Lower leg skin (tissue), 4 donors: Measurements from ENCODE around the gene FEM1A. TPM values are rescaled to one million over a fixed set of nuclear protein-coding genes. Genes with fewer than 3 reads are reported as not detected.

Experiments
- DNase-seq, 2 donors: peaks; one replicate each; pipeline ENCODE4 v3.0.0-alpha.2; 2019; ENCODE audit warnings: low spot score in 2 of 2
- H3K4me3 ChIP-seq: fragments of 200-600 bp; sonication (generic); 2 replicates; pipeline ENCODE4 v1.5.1; 2017; ENCODE audit warnings: mild to moderate bottlenecking, low read depth; ENCODE audit not compliant: poor library complexity, severe bottlenecking
- CTCF ChIP-seq, 3 donors: fragments of 450-650 bp; IDR thresholded peaks; one replicate each; pipeline ENCODE4 v1.5.1; 2016; ENCODE audit warnings: antibody characterized with exemption in 3 of 3, mild to moderate bottlenecking in 3 of 3, moderate library complexity in 2 of 3
- POLR2A ChIP-seq, 2 donors: fragments of 450-650 bp; IDR thresholded peaks; one replicate each; pipeline ENCODE4 v1.6.1; 2016 to 2017; ENCODE audit warnings: antibody characterized with exemption in 2 of 2, mild to moderate bottlenecking in 1 of 2, moderate library complexity in 1 of 2
- WGBS, 2 donors: methylation state at CpG; one replicate each; pipeline ENCODE4 v1.1.5; 2018; 5-methylcytosine and 5-hydroxymethylcytosine counted together
- intact Hi-C: fragments of 100-400 bp; cut with DNase I; formaldehyde crosslinking; loops from one replicate; pipeline ENCODE4 v1.15.0; 2023; ENCODE audit warnings: low total_unique reads
- microRNA-seq, 2 donors: library from miRNA; unstranded; fragments of <30 nt; microRNA quantifications; one replicate each; pipeline ENCODE4, GENCODE V29; 2016; ENCODE audit warnings: borderline replicate concordance in 2 of 2, borderline number of aligned reads in 1 of 2
- total RNA-seq, 4 donors: library from RNA; depleted of rRNA; stranded (reverse); fragments of >200 nt; gene quantifications; one replicate each; pipeline ENCODE4 v1.1.0, GENCODE V29; 2016

FEM1A gene
- total RNA-seq, 4 donors from 2014 or later, result 46.4 to 55.3 (median 49.9) TPM

GRCh38 chr19:4847190-4847973 is 55.8 kb downstream of the FEM1A start:
- H3K4me3 ChIP-seq, result no peak overlapping the region
- TF ChIP-seq POLR2A (IDR thresholded peaks at IDR 0.05) (no peak), CTCF (IDR thresholded peaks at IDR 0.05) (no peak)
- intact Hi-C loops, result no loop called here
- no peak for DNase-seq
- 96 to 97% methylated on average over 23 of the region's 23 CpGs for WGBS, 2 donors

DNA sequence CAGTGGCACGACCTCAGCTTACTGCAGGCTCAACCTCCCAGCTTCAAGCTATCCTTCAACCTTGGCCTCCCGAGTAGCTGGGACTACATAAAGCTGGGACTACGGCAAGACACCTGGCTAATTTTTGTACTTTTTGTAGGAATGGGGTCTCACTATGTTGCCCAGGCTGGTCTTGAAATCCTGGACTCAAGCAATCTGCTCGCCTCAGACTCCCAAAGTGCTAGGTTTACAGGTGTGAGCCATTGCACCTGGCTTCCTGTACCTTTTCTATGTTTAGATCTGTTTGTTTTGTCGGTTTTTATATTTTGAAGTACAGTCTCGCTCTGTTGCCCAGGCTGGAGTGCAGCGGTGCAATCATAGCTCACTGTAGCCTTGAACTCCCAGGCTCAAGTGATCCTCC is 57.5 kb downstream of the FEM1A start:
- intact Hi-C loops, result no loop called here
- WGBS, 2 donors, result 94 to 96% methylated on average over 7 of the region's 7 CpGs
- DNase-seq, result no peak
- TF ChIP-seq CTCF (IDR thresholded peaks at IDR 0.05) (no peak), POLR2A (IDR thresholded peaks at IDR 0.05) (no peak)
- H3K4me3 ChIP-seq, result no peak overlapping the region

Small RNAs within 50 kb of the gene (microRNA-seq; reads per million reads assigned to microRNA genes)
- 0 reads per million in 2 donors for gene MIR7-3

Other genes with a start within 250 kb of the FEM1A start
- 1 to 10 TPM; 3.3 to 6.0 (median 3.6) TPM for gene SEMA6B, start 232.1 kb upstream of the FEM1A start, total RNA-seq
- gene TNFAIP8L1, start 152.2 kb upstream of the FEM1A start, total RNA-seq, result 10 to 100 TPM in 1 of 4 donors, 1 to 10 TPM in 3; 3.1 to 11.6 (median 7.0) TPM
- gene MYDGF, start 121.4 kb upstream of the FEM1A start, total RNA-seq, result 10 to 100 TPM; 25.9 to 56.0 (median 29.6) TPM
- gene DPP9, start 67.9 kb upstream of the FEM1A start, total RNA-seq, result 100 to 1,000 TPM in 1 of 4 donors, 10 to 100 TPM in 3; 76.7 to 125 (median 86.6) TPM
- 10 to 100 TPM in 3 of 4 donors, 1 to 10 TPM in 1; 8.0 to 34.4 (median 15.3) TPM for gene TICAM1, start 40.0 kb downstream of the FEM1A start, total RNA-seq
- gene PLIN3, start 75.9 kb downstream of the FEM1A start, total RNA-seq, result 10 to 100 TPM; 59.6 to 92.3 (median 68.5) TPM
- 1 to 10 TPM in 1 of 4 donors, not detected in 3; 1.4 TPM for gene ARRDC5, start 111.2 kb downstream of the FEM1A start, total RNA-seq
- gene UHRF1, start 117.8 kb downstream of the FEM1A start, total RNA-seq, result 1 to 10 TPM in 2 of 4 donors, under 1 TPM in 2; 0.53 to 2.4 (median 1.1) TPM
- gene KDM4B, start 177.4 kb downstream of the FEM1A start, total RNA-seq, result 10 to 100 TPM; 40.1 to 71.4 (median 51.3) TPM